Mesenteric fat pad (tissue), 1 donor: ENCODE results near the gene KRT4. TPM values are rescaled to one million over a fixed set of nuclear protein-coding genes. Genes with fewer than 3 reads are reported as not detected.
"Not testable (repeated sequence)": the region's sequence is repeated elsewhere in the genome, so short reads cannot be mapped to it uniquely, and the experiment has no call there.

Experiments used
- DNase-seq: peaks from one replicate; pipeline ENCODE4 v3.0.0-alpha.2; 2020; ENCODE audit warnings: low spot score
- long read RNA-seq: library from polyadenylated mRNA; unstranded; transcript quantifications from one replicate; pipeline ENCODE4 v2.0.0, GENCODE V29; 2020
- total RNA-seq: library from RNA; stranded (reverse); fragmentation: NEBNext Ultra II Directional; extraction: Animal tissue kit (Norgen Biotek cat#: 25700); gene quantifications from one replicate; pipeline ENCODE4 v1.2.1, GENCODE V29; 2021
- donor health status: DM: yes; HTN: yes; CAD: no.

Gene KRT4
- total RNA-seq, result not detected
- long read RNA-seq, result 0 reads

DNA sequence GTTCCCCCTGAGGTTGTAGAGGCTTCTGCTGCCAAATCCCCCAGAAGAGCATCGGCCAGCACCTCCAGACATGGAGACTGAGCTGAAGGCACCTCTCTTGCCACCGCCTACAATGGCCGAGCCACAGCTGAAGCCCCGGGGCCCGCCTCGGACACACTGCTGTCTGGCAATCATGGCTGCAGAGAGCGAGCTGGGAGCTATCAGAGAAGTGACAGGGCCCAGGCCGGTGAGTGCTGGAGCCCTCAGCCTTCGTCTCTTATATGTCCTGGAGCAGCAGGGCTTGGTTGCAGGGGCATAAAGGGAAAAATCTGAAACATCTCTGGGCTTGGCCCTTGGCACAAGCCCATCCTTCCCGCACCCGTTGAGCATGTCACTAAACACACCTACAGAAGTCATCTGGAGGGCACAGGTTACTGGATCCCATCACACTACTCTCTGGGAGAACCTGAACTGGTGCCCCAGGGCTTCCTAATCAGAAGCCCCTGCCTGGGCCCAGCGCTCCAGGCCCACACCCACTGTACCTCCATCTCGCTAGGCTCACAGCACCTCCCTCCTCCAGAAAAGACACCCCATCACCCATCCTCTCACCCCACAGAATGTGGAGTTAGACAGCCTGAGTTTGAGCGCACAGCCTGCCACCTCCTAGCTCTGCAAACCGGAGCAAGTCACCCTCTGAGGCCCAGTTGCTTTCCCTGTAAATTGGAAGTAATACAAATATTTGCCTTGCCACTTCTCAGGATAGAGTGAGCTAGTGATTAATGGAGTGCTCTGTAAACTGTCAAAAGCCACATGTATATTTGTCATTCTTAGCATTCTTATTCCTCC lies at the start of gene KRT4:
KRT4 (minus strand) TSS at position 232 of the 825 bp plus-strand sequence; CDS start at position 174, 58 bp downstream.
- DNase-seq, result no peak

DNA sequence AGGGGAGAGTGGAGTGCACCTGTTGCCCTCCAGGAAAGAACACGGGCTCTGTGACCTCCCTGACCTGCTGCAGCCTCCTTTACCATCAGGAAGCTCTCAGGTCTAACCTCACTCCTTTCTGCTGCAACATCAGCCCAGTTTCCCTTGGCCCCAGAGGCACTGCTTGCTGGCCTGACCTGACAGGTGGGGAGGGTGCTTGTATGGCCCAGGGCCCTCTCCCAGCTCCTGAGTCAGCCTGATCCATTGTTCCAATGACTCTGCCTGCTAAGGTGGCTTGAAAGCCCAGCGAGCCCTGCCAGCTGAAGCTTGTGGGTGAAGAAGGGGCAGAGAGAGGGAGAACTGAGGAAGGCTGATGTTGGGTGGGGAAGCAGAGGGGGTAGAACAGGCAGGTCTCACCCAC lies 48.1 kb upstream of the KRT4 start:
- no peak for DNase-seq

DNA sequence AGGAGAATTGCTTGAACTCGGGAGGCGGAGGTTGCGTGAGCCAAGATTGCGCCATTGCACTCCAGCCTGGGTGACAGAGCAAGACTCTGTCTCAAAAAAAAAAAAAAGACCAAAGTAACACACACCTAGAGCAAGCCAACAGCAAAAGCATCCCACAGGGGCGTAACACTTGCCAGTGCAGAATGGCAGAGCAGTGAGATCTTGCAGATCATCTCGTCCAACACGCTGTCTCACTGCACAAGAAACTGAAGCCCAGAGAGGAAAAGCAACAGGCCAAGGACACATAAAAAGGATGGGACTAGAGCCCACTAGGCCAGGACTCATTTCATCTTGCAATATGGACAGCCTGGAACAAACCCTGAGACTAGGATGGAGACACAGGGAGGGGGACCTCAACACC lies 47.6 kb upstream of the KRT4 start:
- no peak for DNase-seq

DNA sequence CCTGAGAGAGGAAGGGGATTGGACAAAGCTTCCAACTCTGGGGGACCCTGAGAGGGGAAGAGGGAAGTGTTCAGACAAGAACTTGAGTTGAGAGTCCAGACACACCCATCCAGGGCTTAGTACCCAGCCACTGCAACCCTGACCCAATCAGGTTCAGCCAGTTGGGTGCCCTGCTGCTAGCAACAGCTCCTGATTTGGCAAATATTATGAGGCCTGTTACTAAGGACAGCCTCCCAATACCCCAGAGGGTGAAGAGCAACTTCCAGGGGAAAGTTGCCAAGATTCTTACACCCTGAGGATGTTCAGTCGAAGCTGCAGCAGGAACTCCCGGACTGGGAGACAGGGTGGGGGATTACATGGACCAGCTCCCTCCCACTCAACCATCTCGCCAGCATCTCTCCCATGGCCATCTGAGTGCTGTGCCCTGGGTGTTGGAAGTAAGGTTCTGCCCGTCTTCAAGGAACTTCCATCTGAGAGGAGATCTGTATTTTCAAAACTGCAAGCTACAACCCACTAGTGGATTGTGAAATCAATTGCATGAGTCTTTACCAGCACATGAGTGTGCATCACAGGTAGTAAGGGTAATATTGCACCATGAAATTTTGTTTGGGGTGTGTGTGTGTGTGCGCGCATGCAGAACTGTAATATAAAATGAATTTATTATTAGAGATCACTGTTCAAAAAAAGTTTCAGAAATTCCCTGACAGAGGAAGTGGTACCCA lies 46.3 kb upstream of the KRT4 start:
- DNase-seq, result no peak

DNA sequence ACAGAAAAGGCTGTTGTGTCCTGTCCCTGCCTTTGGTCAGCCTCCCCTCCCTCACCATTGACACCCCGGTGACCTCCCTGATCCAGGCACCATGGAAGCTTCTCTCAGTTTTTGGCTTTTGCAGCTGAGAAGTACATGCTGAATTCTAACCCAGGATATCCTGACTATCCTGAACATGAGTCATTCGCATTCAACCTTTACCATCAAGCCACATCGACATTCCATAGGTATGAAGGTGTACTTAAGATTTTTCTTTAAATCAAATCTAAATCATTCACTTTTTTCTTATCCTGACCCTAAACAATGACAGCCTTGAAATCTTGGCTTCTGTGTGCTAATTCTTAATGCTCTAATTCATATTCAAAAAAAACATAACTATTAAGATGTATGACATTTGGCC lies 43.6 kb upstream of the KRT4 start:
- no peak for DNase-seq

DNA sequence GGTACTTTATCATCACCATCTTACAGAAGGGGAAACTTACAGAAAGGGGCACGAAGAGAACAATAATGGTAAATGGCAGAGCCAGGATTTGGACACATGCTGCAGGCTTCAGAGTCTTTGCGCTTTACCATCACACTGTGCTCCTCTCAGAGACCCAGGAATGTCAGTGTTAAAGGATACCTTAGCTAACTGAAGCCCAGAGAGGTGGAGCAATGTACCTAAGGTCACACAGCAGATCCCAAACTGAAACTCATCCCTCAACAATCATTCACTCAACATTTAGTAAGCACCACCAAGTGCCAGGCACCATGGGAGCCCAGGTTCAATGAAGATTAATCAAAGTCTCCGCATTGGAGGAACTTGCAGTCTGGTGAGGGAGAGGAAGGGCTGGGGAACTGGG lies 42.9 kb upstream of the KRT4 start:
- DNase-seq, result no peak

DNA sequence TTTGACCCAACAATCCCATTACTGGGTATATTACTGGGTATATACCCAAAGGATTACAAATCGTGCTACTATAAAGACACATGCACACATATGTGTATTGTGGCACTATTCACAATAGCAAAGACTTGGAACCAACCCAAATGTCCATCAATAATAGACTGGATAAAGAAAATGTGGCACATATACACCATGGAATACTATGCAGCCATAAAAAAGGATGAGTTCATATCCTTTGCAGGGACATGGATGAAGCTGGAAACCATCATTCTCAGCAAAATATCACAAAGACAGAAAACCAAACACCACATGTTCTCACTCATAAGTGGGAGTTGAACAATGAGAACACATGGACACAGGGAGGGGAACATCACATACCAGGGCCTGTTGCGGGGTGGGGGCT lies 42.2 kb upstream of the KRT4 start:
- not testable (repeated sequence) for DNase-seq

DNA sequence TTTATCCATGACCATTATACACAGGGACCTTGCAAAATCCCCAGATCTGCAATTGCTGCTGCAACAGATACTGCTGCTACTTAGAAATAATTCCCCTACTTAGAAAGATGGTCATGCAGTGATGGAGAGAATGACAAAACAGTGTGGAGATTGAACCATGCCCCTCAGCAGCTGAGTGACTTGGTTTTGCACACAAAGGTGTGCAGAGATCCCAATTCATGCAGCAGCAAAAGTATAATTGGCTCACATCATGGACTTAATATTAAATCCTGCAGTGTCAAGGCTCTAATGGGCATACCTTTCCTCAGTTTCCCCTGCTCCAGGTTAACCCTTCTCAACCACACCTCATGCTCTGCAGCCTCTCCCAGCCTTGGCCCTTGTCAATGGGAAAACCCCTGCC lies 37.9 kb upstream of the KRT4 start:
- no peak for DNase-seq

DNA sequence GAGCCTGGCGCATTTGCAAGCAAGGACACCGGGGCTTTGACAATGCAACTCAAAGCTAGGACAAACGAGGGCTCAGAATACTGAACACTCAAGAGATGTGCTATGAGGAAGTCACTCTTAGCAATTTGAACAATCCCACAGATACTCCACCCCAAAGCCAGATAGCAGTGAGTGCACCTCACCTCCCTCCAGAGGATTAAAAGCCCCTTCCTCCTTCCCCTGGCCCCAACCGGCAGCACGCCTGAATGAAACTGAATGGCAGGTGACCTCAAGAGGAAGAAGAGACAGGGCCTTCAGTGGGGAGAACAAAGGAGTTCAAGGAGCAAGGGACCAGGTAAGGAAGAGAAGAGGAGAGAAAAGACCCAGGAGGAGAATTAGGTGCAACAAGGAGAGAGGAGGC lies 36.8 kb upstream of the KRT4 start:
- DNase-seq, result no peak

DNA sequence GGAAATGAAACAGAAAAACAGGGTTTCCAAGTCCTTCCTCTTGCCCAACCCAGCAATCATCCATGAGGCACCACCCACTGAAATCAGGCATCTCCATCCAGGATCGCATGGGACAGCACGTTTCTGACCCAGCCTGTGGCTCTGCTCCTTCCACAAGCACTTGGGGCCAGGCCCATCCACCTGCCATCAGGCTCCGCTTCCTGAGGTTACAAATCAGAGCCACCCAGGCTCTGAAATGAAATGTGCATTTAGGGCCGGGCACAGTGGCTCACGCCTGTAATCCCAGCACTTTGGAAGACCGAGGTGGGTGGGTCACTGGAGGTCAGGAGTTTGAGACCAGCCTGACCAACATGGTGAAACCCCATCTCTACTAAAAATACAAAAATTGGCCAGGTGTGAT lies 35.6 kb upstream of the KRT4 start:
- DNase-seq, result no peak

DNA sequence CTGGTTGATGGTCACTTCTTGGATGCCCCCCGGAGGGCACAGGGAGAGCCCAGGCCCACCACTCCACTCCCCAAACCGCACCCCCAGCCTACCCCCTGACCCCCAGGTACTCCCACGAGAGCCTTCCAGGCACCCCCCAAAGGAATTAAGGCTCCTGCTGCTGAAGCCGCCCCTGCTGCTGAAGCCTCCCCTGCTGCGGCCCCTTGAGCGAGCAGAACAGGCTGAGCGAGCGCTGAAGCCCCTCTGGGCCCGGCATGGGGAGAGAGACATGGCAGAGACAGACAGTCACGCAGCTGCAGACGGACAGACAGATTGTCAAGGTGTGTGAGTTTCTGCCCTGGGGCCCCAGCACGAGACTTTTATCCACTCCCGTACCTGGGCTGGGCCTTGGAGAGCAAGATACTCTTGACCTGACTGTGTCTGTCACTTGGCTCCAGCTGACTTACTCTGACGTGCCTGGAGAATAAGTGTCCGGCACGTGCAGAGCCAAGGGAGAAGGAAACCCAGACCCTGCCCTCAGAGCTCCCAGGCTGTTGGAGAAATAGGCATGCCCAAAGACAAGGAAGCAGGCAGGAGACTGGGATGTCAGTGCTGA lies 34.8 kb upstream of the KRT4 start, which contains the start of gene KRT78:
KRT78 (minus strand) TSS at position 334 of the 595 bp plus-strand sequence; CDS start at position 270, 64 bp downstream.
- DNase-seq, result no peak

DNA sequence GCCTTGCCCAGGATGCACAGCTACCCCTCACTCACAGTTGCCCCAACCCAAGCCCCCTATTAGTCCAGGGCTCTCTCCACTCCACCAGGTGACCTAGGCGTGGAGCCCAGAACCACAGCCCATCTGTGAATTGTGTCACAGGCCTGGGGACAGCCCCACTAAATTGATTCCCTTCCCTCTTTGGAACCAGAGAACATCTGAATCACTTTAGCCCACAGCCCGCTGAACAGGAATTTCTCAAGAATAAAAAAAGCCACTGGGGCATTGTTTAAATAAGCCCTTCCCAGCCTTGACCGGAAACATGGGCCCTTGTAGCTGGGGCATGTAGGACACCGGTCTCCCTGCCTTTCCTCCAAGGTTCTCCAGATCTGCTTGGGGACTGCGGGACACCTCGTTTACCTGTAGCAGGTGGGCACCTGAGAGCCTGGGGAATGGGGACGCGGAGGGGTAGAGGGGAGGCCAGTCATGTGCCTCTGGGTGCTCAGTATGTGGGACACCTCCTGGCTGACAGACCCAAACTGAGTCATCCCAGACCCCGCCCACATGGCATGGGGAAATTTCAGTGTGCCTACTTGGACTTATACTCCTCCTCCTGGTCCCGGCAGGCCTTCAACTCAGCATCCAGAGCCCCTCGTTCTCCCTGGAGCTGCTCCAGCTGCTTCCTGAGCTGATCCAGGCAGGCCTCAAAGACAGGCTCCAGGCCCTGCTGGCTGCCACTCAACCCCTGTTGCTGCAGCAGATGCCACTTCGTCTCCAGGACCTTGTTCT lies 33.6 kb upstream of the KRT4 start:
- DNase-seq, result no peak

DNA sequence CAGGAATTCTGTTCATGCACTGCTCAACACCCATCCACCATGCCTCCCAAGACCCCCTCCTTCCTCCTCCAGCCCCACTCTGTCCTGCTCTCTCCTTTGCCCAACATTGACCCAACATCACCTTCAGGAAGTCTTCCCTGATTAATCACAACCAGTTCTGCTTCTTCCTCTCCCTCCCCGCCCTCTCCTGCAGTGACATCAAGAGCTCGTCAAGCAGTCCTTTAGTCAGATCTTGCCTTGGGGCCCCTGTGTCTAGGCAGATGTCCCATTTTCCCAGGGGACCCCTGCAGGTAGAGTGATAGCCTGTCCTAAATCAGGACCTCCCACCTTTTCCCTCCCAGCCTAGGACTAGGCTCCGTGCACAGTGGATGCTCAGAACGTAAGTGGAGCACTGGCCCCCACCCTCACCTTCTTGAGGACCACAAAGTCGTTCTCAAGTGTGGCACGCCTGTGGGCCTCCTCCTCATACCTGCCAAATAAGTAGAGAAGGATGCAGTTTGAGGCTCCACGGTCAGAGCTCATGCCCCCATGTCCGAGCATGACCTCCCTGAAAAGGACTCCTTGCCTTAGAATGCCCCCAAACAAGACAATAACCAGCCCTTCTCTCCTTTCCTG lies 32.5 kb upstream of the KRT4 start:
- DNase-seq, result no peak

DNA sequence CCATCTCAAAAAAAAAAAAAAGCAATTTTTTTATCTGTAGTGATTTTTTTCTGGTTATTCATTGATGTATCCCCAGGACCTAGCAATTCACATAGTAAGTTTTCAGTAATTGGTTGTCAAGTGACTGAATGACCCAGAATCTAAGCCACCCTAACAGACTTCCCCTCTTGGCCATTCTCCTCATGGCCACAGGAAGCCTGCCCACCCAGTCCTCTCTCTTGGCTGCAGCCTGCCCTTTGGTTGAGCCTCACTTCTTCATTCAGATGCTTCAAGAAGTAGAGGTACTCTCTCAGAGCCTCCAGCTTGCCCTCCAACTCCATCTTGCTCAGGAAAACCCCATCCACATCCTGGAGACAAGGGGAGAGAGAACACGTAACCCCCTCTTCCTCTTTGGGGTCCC lies 32.0 kb upstream of the KRT4 start:
- no peak for DNase-seq

DNA sequence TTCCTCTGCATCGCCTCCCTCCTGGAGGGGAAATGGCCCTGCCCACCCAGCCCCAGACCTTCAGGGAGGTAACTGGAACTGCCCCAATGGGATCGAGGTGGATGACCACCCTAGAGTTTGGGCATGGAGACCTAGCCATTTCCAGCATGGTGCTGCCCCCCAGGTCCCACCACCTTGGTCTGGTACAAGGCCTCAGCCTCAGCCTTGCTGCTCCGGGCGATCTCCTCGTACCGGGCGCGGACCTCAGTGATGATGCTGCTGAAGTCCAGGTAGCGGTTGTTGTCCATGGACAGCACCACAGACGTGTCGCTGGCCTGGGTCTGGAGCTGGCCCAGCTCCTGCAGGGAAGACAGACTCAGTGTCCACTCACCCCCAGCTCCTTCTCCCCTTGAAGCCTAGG lies 30.5 kb upstream of the KRT4 start:
- no peak for DNase-seq

DNA sequence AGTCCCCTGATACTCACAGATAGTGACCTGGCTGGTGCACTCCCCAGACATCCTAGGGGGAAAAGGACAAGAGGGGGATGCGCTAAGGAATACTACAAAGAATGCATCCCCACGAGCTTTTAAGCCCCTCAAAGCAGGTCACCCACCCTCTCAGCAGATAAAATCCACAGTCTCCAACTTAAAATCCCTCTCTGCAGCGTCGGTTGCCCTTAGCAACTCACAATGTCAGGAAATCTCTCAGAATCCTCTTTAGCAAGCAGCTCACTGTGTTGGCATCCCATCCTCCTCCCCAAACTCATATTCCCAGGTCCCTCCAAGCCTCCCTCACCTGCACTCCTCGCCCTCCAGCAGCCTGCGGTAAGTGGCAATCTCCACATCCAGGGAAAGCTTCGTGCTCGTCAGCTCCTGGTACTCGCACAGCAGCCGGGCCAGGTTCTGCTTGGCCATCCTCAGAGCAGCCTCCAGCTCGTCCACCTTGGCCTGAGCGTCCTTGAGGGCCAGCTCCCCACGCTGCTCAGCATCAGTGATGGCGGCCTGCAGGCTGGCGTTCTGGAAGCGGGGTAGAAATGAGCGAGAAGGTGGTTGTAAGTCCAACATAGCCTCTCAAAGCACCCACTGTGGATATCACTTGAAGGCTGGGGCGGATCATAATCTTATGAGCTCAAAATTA lies 25.7 kb upstream of the KRT4 start:
- DNase-seq, result no peak

DNA sequence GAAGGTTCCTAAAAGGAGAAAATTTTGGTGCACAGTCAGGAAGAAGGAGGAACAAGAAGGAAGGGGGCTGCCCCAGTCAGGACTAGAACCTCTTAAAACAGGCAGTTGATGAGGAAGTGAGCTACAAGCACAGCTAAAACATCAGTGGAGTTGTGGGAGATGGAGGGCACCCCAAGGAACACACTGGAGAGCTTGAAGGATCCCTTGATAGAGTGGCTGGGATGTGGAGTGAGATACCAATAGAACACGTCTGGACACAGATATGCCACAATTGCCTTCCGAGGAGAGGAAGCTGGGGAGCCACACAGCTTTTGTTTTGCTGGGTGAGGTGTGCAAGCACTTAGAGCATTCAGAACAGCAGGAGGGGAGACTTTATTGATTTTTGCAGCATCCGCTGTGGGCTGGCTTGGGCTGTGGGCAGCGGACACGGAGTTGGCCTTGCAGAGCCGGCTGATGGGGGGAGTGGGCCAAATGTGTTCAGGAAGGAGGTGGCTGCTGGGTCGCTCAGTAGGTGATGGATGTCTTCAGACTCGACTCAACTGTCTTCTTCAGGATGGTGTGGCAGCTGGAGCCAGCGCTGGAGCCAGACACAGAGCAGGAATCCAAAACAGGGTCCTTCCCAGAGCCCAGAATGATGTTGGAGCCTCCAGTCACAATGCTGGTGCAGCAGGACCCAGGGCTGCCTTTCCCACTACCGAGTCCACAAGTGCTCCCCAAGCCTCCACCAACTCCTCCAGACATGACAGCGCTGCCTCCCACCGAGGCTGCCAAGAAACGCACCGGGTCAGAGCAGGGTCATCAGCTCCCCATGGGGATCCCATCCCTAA lies 24.9 kb upstream of the KRT4 start:
- DNase-seq, result no peak

DNA sequence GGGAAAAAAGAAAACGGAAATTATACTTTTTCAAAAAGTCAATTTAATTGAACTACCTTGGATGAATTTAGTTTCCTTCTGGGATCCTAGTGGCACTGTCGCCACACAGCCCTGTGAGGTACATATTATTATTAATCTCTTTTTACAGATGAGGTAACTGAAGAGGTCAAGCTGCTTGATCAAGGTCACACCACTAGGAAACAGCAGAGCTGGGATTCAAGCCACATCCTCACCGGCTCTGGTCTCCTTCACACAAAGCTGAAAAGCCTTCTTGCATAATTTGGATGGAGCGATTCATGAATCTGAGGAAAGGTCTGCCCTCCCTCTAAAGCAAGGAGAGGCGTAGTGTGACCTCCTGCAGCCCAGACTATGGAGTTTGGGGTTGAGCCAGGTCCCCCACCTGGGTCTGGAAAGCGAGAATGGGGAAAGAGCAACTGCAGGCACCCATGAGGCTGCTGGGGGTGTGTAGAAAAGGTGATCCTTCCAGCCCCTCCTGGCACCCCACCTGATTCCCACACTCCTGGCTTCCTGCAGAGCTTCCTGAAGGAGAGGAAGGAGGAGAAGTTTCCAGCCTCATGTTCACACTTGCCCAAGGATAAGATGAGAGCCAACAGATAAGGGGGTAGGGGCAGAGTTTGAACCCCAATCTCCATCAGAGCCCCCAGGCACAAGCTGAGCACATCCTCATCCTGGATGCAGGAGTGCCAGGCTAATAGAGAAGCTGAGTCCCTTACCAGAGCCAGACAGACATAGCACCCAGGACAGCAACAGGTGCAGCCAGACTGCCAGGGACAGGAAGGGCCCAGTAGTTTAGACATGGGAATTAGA lies 24.1 kb upstream of the KRT4 start:
- no peak for DNase-seq

DNA sequence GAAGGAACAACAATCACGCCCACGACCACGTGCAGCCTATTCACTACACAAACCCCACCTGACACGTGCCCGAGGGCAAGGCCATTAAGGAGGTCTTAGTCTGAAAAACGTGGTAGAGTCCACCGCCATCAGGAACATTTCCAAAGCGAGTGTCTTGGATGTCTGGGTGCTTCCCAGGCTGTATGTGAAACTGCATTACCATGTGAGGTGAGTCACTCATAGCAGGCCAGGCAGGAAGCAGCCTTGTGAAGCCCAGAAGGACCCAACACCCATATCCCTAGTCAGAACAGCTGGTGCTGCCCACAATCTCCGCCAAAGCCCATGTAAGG lies 23.5 kb upstream of the KRT4 start:
- DNase-seq, result no peak
